GM04504 (cell line): Measurements from ENCODE around the gene ZMPSTE24.
"Not testable (repeated sequence)": the region's sequence is repeated elsewhere in the genome, so short reads cannot be mapped to it uniquely, and the experiment has no call there.

Source experiments
- DNase-seq: peaks from one replicate; pipeline ENCODE4 v3.0.0-alpha.2; 2012; ENCODE audit warnings: low read depth

ZMPSTE24 gene

DNA sequence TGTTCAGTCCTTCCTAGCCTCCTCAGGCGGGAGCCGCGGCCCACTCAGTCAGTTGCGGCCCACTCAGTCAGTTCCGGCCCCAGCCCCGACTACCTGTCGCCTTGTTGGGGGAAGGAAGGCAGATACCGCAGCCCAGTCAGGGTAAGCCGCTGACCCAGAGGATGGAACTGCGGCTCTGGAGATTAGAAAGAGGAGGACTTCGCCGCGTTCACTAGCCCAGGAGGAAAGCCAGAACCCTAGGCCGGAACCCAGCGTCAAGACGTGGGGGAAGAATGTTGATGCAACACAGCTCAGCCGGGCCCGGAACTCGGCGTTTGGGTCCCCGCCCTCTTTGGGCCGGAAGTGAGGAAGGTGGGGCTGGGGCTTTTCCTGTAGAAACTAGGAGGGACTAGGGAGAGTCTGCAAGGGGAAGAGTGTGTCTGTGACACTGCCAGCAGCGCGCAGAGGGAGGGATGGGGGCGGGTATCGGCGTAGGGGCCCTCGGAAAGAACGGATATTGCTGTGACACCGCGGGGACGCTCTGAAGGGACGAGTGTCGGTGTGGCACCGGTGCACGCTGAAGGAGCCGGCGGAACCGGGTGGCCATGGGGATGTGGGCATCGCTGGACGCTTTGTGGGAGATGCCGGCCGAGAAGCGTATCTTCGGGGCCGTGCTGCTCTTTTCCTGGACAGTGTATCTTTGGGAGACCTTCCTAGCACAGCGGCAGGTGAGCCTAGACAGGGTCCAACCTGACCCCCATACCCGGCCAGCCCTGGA is at the start of gene ZMPSTE24:
TSS of gene ZMPSTE24 (plus strand) at position 549 of the 757 bp plus-strand sequence. CDS start at position 585, 36 bp downstream.
- peak; percentile 96 for DNase-seq

DNA sequence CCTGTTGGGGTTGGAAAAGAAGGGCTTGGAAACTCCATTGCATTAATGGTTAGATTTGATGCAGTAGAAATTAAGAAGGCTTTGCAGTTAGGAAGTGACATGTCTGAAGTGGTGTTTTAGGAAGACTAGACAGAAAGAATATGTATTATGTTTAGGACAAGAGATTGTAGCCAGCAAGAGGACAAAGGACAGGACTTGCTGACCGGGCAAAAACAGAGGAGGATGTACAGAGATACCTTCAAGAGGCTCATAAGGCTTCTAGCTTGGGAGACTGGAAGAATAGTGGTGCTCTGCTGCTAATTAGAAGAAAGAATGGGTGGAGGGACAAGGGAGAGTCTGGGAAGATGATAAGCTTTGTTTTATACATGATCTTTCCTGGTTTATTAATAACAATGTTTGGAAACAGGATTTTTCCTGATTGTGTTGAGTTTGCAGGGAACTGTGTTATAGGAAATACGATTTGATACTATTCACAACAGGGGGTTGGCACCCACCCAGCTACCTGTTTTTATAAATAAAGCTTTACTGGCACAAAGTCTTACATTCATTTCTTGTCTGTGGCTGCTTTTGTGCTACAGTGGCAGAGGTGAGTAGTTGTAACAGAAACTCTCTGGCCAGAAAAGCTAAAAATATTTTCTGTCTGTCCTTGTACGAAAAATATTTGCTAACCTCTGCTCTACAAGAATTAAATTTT is 47.4 kb upstream of the ZMPSTE24 start:
- DNase-seq = no peak

DNA sequence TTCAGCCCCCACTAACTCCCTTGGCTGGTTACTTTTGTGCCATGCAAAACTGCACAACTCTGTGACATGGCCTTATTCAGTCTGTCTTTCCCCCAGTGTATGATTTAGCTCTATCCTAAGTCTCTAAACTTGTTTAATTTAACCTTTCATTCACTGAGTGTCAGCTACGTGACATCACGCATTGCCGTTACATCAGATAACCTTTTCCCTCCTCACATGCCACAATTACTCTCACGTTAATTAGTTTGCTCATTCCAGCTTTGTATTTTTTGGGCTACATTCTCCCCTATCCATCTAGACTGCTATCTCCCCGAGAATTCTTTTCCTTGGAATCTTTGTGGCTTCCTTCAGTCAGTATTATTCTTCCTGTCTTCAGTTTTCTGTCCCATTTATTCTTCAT is 39.7 kb upstream of the ZMPSTE24 start:
- no peak for DNase-seq

DNA sequence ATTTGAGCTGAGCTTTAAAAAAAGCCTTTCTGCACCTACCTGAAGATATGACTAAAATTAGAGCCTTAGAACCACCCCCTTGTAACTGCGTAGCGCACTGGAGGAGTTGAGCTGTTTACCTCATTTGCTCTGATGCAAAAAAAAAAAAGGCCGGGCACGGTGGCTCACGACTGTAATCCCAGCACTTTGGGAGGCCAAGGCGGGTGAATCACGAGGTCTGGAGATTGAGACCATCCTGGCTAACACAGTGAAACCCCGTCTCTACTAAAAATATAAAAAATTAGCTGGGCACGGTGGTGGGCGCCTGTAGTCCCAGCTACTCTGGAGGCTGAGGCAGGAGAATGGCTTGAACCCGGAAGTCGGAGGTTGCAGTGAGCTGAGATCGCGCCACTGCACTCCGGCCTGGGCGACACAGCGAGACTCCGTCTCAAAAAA is 36.5 kb upstream of the ZMPSTE24 start:
- DNase-seq = not testable (repeated sequence)

DNA sequence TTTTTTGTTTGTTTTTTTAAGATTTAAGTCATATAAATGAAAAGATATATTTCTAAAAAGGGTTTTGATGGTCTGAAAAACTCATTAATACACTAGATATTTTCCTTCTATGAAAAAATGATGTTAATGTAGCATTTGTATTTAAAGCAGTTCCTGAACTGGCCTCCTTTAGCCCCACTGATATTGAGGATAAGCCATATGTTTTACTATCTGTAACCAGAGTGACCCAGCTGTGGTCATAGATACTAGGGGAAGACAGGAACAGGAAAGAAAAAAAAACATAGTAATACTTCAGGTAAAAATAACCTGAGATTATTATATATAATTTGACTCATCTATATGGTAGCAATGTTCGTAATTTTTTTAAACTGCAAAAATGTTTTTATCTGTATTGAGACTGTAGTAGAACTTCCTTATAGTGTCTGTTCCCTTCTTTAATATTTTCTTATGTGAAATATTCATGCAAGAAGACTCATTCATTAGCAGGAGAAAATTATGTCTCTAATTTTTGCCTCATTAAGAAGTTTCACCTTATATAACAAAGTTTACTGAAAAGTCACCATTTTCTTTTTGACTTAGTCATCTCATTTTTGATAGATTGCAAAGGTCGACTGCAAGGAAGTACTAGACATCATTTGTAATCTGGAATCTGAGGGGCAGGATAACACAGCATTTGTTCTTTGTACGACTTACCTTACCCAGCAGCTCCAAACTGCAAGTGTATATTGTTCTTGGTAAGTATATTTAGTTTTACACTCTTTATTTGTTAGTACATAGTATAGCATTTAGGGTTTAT is 35.9 kb upstream of the ZMPSTE24 start:
- DNase-seq = no peak

DNA sequence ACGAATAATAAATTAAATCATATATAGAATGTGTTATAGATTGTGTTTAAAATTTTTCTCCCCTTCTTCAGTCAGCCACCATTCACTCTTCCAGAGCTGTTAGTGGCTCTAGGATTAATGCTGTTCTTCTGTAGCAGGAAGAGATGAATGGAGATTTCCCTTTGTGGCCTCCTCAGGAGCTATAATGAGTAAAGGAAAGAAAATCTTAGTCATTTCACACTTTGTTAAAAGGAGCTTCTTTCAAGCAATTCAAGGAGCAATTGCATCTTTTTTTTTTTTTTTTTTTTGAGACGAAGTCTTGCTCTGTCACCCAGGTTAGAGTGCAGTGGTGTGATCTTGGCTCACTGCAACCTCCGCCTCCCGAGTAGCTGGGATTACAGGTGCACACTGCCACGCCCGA is 34.0 kb upstream of the ZMPSTE24 start:
- no peak for DNase-seq

DNA sequence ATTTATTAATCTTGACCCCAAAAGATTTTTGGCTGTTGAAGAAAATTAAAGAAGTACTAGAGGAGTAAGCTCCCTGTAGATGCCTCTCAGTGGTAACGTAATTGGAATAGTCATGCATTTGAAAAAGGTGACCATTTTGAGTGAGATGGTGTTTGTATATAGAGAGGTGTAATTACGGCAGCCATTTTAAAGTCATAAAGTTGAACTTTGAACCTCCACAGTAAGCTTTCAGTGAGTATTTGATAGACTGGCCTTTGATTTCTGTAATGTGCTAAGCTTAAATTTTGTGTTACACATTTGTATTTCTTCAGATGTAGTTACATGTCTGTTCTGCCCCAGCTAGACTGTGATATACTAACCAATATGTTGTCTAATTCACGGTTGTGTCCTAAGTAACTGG is 31.8 kb upstream of the ZMPSTE24 start:
- no peak for DNase-seq

DNA sequence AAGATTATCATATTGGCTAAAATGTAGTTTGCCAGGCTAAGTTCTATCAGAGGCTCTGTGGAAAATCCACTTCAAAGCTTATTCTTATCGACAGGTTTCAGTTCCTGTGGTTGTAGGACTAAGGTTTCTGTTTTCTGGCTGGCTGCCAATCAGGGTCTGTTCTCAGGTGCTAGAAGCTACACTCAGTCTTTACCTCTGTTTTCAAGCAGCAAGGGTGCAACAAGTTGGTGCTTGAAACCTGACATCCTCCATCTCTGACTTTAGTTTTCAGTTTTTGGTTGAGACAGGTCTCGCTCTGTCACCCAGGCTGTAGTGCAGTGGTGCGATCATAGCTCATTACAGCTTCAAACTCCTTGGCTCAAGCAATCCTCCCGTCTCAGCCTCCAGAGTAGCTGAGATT is 25.6 kb upstream of the ZMPSTE24 start:
- DNase-seq = no peak

DNA sequence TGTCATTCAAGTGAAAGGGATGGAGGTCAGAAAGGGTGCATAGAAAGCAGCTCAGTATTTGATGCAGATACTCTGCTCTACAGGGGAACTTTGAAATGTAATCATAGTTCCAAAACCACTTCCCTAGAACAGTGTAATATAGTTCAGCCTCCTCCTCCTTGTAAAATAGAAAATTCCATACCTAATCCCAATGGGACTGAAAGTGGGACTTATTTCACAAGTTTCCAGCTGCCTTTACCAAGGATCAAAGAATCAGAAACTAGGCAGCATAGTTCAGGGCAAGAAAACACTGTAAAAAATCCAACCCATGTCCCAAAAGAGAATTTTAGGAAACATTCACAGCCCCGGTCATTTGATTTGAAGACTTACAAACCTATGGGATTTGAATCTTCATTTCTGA is 18.4 kb upstream of the ZMPSTE24 start:
- DNase-seq = no peak

DNA sequence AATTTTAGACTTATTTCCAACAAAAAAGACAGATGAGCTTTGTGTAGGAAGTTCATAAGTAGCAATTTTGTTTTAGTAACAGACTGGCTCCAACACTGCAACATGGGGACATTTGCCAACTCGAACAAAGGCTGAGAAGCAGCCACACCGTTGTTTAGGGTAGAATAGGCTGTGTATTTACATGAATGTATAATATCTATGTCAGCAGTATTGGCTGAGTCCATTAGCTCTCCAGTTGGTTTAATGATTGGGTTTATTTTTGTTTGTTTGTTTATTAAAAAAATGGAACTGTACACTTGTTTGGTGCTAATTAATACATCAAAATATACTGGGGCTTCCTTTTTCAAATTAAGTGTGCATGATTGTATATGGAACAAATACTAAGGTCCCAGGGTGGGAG is 17.6 kb upstream of the ZMPSTE24 start:
- no peak for DNase-seq

DNA sequence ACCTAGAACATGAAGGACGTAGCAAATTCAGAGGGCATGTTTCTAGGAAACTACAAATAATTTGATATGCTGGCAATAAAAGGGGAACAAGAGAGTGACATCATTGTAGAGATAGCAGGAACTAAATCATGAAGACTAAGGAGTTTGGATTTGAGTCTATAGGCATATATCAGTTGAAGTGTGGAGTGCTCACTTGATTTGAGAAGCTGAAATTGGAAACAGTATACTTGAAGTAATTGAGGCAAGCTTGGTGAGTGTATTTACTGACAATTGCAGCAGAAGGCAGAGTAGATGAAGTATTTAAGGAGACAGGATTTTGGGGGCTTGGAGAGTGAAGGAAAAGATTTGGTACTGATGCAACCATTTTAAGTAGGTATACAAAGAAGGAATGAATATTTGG is 16.7 kb upstream of the ZMPSTE24 start:
- no peak for DNase-seq

DNA sequence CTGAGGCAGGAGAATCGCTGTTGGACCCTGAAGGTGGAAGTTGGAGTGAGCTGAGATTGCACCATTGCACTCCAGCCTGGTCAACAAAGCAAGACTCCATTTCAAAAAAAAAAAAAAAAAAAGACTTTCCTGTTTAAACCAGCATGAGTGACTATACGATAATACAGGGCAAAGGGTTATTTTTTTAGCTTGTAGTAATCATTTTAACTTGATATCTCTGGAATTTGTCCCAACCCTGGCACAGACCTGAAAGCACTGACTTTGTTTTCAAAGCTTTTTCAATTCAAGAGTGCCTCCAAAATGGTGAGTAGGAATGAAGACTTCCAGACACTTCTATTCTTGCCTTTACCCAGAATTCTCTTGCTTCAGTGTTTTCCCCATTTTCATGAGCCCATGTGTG is 14.7 kb upstream of the ZMPSTE24 start:
- DNase-seq = no peak

DNA sequence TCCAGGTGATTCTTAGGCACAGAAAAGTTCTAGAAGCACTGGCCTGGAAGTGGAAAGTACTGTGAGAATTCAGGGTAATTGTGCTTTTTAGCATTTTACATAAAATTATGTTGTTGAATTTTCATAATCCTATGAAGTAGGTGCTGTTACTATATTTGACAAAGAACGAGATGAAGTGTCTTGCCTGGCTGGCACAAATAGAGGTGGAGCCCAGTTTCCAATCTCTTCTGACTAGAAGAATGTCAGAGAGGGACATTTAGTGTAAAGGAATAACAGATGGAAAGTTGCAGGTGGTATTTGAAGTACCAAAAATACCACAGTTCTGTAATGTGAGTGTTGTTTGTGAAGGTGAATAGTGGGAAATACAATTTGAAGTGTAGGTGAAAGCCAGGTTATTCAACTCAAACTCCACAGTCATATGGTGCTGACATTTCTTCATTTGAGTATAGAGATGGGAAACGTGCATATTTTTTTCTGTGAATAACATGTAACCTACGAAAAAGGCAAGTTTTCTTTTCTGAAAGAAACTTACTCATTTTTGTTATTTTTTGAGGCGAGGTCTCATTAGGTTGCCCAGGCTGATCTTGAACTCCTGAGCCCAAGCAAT is 13.8 kb upstream of the ZMPSTE24 start:
- no peak for DNase-seq

DNA sequence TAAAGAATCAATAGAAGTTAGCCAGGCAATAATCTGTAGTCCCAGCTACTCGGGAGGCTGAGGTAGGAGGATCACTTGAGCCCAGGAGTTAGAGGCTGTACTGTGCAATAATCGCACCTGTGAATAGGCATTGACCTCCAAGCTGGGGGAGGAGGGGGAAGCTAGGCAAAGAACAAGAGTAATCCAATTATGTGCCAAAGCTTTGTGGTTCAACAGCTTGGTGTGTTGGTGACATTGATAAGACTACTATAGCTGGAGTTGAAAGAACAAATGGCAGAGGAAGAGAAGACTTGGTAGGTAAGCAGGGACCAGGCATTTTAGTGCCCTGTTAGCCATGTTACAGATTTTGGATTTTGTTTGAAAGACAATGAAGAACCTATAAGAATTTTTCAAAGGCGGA is 12.3 kb upstream of the ZMPSTE24 start:
- DNase-seq = no peak

DNA sequence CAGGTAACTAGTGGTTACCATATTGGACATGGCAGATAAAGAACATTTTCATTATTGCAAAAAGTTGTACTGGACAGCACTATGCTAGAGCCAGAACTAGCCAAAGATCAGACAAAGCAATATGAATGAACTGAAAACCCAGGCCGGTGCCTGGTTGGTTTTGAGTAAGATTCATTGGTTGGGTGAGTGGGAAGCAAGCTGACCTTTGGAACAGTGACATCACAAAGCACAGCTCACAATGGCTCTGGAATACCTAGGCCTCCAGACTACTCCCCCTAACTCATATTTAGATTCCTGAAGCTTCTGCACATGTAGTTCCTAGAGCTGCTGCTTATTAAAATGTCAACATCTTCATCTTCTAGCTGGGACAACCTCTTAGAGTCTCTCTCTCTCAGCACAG is 10.4 kb upstream of the ZMPSTE24 start, which contains the start of gene TMCO2:
TSS of gene TMCO2 (plus strand) at position 283 of the 400 bp plus-strand sequence. CDS start at position 340, 57 bp downstream.
- DNase-seq = no peak

DNA sequence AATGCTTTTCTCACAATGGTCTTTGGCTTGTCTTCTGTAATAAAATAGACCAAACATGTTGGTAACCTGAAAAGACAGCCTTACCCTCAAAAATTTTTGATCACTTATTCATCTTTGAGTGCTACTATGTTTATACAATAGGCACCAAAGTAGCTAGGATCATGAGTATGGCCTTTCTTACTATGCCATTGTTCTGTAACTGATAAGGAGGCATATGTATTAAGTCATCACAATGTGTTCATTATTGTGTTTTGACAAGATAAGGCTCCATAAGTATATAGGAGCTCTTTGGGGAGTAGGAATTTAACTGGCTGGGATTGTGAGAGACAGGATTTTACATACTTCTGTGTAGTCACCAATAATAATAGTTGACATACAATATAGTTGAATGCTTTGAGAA is 9.6 kb upstream of the ZMPSTE24 start:
- no peak for DNase-seq

DNA sequence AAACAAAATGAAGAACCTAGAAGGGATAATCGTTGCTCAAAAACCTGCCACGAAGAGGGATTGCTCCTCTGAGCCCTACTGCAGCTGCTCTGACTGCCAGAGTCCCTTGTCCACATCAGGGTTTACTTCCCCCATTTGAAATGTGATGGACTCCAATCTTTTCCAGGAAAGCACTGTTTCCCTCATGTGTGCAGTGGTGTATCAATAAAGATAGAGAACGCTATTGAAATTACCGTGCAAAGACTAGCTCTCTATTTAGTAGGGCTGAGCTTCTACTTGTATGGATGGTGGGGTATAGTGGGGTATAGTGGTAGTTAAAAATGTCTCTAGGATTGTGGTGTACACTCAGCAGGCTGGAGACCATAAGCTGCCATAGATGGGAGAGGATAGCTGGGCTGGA is 6.6 kb upstream of the ZMPSTE24 start:
- DNase-seq = no peak

DNA sequence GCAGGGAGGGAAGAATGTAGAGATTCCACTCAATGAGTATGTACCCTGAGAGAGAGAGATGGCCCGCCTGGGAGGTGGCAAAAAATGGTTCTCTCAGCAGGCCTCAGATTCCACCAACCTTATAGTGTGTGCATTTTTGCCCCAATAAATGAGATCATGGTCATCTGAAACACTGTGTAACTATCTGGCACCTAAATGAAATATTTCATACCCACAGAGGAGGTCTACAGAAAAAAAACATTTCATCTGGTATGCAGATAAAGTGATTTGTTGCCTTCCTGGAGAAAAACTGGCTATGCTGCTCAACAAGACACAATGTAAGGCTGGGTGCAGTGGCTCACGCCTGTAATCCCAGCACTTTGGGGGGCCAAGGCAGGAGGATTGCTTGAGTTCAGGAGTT is 5.4 kb upstream of the ZMPSTE24 start:
- no peak for DNase-seq

DNA sequence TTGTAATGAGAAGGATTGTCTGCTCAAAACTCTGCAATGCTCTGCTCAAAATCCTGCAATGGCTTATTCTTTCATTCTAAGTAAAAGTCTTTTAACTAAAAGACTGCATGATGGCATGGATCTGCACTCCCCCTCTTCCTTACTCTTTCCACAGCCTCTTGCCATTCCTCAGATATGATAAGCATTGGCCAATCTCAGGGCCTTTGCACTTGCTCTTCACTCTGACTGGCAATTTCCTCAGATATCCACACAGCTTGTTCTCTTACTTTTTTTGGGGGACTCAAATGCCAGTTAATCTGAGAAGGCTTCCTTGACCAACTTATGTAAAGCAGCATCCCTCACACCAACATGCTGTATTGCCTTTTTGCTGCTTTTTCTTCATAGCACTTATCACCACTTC is 2.8 kb upstream of the ZMPSTE24 start:
- DNase-seq = no peak

DNA sequence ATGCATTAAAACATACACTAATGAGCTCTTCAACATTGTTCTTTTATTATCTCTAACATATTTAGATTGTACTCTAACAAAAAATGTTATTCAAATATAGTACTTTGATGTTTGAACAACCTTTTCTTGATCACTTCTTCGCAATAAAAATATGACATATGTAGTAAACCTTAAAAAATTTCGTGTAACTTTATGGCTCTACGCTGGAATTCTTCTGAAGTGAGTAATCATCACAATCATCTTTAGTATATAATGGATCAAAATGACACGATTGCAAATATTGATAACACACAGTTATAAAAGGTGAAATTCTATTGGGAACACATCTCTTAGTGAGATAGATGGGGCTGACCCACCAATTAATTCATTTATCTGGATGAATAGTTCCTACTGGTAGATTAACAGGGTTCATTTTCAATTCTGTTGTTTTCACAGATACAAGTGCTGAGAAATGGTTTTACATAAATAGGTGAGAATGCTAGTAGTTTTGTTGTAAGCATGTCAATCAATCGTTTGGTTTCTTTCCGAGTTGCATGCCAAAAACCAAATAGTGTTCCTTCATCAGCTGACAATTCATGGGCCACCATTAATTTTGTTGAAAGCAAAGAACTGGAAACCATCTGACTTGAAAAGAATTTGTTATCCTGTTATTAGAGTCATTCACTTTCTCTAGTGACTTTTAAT is 1.5 kb upstream of the ZMPSTE24 start:
- no peak for DNase-seq

DNA sequence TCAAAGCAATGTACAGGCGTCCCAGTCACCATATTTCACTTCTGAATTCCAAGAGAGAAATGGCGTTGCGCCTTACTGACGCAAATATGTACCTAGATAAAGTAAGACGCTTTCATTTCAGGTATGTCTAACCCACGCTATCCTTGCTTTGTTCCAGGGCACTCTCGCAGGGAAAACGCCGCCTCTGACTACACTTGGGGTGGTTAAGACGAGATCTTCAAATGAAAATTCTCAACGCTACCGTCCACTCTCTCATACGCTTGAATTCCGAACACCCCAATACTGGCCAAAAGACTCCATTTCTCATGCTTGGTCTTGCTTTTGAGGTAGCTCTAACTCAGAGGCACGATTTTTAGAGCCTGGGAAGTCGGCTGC is 736 bp upstream of the ZMPSTE24 start:
- DNase-seq = no peak

DNA sequence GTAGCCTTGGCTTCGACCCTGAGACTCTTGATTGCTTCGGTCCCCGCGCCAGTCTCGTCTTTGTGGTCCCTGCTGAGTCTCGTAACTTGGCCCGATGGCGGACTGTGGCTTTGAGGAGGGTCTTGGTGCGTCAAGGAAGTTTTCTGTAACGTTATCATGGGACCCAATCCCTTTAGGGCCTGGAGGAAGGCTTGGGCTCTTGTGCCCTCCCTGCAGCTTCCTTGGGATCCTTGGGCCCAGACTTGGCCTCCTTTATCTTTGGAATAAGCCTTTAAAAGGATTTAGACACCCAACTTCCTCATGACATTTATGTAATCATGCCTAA is 371 bp downstream of the ZMPSTE24 start:
- DNase-seq = no peak
